ENCODE results near the gene LRRC9.
"Not testable (repeated sequence)": the region's sequence is repeated elsewhere in the genome, so short reads cannot be mapped to it uniquely, and the experiment has no call there.

The LRRC9 gene

DNA sequence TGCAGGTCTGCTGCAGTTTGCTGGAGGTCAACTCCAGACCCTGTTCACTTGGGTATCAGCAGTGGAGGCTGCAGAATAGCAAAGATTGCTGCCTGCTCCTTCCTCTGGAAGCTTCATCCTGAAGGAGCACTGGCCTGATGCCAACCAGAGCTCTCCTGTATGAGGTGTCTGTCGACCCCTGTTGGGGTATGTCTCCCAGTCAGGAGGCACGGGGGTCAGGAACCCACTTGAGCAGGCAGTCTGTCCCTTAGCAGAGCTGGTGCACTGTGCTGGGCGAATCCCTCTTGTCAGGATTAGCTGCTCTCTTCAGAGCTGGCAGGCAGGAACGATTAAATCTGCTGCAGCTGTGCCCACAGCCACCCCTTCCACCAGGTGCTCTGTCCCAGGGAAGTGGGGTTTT, 37.9 kb downstream of the LRRC9 start:
- DNase-seq (ENCODE audit: low spot score), result not testable (repeated sequence)

- DNase-seq (ENCODE audit: low spot score), result no peak
Measured at GRCh38 chr14:59959668-59960067, 39.7 kb downstream of the LRRC9 start.

- no peak for DNase-seq (ENCODE audit: low spot score)
Measured at GRCh38 chr14:59961518-59962062, 41.6 kb downstream of the LRRC9 start.

GRCh38 chr14:59964251-59965007, 44.5 kb downstream of the LRRC9 start:
- no peak for DNase-seq (ENCODE audit: low spot score)

DNA sequence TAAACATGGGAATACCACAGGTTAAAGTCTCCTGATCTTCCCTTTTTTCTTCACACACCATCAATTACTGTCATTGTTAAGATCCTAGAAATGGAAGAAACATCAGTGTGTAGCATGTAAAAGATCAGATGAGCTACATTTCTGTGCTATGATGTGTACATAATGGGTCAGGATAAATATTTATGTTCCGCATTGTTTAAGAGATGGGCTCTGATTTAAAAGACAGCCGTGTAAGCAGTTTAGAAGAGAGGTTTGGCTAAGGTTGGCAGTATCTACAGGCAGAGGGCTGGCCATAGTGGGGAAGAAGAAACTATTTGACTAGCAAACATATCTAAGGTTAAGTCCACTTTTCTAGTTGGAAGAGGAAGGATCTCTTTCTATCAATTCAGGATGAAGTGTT, 49.4 kb downstream of the LRRC9 start:
- DNase-seq (ENCODE audit: low spot score), result no peak

DNA sequence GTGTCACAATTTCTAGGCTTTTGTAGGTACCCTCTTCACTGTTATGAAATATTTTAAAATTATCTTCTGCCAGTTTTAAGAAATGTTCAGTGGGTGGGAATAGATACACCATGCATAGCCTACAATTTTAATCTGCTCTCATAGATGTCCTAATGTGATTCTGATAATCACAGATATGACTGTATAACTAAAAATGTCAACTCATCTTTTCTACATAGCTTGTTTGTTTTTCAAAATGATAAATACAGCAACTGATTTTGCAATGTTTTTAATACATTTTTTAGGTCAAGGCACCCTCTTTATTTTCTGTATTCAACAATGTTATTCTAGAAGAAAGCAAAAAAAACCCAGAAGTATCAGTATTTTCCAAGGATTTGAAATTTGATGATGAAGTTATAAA, 61.6 kb downstream of the LRRC9 start:
- no peak for DNase-seq (ENCODE audit: low spot score)

GRCh38 chr14:59983048-59983447, 63.1 kb downstream of the LRRC9 start:
- no peak for DNase-seq (ENCODE audit: low spot score)

GRCh38 chr14:59986556-59987059, 66.7 kb downstream of the LRRC9 start:
- no peak for DNase-seq (ENCODE audit: low spot score)

DNA sequence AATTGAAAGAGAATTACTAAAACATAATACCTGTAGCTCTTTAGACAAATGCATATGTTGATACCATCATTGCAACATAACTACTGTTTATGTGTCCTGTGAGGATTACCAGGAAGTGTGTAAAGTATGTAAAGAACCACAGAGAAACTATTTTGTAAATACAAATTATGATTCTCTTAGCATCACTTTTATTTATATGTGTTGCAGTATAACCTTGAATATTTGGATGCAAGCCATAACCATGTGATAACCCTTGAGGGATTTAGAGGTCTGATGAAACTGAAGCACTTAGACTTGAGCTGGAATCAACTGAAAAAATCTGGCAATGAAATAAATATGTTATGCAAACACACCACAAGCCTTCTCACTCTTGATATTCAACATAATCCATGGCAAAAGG, 77.5 kb downstream of the LRRC9 start:
- no peak for DNase-seq (ENCODE audit: low spot score)

- no peak for DNase-seq (ENCODE audit: low spot score)
Measured at GRCh38 chr14:59997966-59998365, 78.0 kb downstream of the LRRC9 start.

DNA sequence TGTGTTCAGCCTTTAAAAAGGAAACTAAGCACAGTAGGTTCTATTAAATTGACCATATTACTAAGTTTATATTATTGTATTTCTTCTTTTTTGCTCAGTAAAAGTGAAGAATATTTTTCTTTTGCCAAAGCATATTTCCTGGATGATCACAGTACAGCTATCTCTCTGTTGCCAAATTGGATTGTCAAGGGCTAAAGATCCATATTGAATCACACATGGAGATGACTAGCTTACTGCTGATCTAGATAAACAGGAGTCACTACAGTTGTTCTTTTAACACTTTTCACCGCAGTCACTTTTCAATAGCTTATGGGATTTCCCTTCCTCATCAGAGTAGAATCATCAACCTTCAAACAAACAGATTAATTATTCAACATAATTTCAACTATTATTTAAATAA, 78.6 kb downstream of the LRRC9 start:
- no peak for DNase-seq (ENCODE audit: low spot score)

DNA sequence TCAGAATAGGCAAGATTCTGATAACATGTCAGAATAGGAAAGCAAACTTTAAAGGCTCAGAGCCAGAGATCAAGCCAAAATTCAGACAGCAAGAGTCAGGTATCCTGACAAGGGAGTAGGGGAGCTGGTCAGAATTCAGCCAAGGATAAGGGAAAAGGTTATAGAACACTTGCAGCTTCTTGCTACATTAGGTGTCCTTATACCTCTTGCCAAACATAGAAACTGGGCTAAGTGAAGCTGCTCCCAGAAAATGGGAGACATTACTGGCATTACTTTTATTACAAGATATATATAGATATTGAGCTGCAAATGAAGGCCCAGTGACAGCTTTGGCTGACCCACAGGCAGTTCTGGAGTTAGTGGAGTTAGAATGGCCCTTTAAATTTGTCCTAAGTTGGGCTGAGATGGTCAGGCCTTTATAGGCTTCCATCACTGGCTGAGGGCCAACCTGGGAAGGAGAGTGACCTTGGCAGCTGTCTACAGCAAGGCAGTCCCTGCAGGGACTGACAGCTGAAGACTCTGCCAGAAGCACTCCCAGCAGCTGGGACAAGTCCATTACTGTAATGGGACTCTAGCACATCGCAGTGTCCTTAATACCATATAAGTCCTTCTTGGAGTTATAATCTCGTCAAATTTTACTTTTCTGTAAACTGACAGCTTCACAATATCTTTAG, 83.0 kb downstream of the LRRC9 start:
- DNase-seq (ENCODE audit: low spot score), result no peak

DNA sequence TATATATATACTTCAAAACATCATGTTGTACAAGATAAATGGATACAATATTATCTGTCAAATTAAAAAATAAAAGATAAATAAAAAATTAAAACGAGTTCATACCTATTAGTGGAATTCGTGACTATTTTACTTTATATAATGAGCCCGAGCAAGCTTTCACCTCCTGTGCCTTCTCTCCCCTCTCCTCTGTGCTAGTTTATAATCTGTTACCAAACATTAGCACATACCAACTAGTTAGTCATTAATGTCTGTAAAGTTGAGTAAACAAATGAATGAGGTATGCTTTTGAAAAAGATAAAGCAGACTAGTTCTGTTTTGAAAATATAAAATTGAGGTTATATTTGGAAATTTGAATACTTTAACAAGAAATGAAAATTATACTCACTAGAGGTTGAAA, 84.0 kb downstream of the LRRC9 start:
- no peak for DNase-seq (ENCODE audit: low spot score)

DNA sequence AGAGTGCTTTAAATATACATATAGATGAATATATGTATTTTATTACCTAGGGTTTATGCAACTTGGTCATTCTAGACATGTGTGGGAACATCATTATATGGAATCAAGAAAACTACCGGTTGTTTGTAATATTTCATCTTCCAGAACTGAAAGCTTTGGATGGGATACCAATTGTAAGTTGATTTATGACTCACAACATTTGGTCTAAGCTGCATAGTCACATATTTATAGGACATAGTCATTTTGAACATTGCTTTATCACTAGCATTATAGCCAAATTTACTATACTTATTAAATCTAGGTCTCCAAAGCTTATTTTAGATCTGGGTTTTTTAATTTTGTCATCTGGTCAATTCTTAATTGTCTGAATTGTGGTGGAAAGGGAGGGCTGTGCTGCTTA, 88.1 kb downstream of the LRRC9 start:
- DNase-seq (ENCODE audit: low spot score), result no peak

GRCh38 chr14:60010263-60010662, 90.3 kb downstream of the LRRC9 start:
- not testable (repeated sequence) for DNase-seq (ENCODE audit: low spot score)

GRCh38 chr14:60014402-60014801, 94.5 kb downstream of the LRRC9 start:
- no peak for DNase-seq (ENCODE audit: low spot score)

GRCh38 chr14:60021619-60022018, 101.7 kb downstream of the LRRC9 start:
- DNase-seq (ENCODE audit: low spot score), result no peak

- no peak for DNase-seq (ENCODE audit: low spot score)
Measured at GRCh38 chr14:60025571-60025970, 105.6 kb downstream of the LRRC9 start.

DNA sequence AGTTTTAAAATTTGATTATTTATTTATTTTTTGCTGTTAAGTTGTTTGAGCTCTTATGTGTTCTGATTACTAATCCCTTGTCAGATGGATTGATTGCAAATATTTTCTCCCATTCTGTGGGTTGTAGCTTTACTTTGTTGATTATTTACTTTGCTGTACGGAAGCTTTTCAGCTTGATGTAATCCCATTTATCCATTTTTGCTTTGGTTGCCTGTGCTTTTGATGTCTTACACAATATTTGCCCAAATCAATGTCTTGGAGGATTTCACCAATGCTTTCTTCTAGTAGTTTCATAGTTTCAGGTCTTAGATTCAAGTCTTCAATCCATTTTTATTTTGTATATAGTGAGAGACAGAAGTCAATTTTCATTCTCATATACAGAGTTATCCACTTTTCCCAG, 115.2 kb downstream of the LRRC9 start:
- no peak for DNase-seq (ENCODE audit: low spot score)

GRCh38 chr14:60047976-60048375, 128.0 kb downstream of the LRRC9 start:
- not testable (repeated sequence) for DNase-seq (ENCODE audit: low spot score)

- no peak for DNase-seq (ENCODE audit: low spot score)
Measured at GRCh38 chr14:60051721-60052221, 131.8 kb downstream of the LRRC9 start.

DNA sequence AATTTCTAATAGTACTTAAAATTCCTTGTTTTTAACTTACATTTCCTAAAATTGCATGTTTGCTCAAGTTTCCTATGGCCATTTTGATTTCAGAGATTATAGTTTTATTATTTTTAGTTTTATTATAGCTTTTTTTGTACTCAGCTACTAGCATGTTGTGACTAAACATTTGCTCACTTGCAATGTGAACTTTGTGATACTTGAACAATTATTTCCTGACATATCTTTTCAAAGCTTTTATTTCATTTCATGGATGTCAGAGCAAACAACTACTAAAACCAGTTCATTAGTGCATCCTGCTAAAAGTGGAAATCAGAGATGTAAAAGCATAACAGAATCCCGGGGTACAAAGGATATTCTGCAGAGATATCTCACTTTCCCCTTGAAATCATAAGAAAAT, 138.1 kb downstream of the LRRC9 start:
- no peak for DNase-seq (ENCODE audit: low spot score)

- no peak for DNase-seq (ENCODE audit: low spot score)
Measured at GRCh38 chr14:60061371-60061770, 141.4 kb downstream of the LRRC9 start.

All from CD4-positive, alpha-beta T cell treated with Interleukin-15 for 4 hours (primary cell).